HG03457 (cell line): ENCODE data around the gene TSC22D1.

ENCODE experiments used
- ATAC-seq: cut with Tn5 transposase; IDR thresholded peaks from one replicate; pipeline ENCODE4 v1.9.1; 2021; ENCODE audit warnings: moderate number of reproducible peaks; ENCODE audit not compliant: unreplicated experiment

TSC22D1 gene

DNA sequence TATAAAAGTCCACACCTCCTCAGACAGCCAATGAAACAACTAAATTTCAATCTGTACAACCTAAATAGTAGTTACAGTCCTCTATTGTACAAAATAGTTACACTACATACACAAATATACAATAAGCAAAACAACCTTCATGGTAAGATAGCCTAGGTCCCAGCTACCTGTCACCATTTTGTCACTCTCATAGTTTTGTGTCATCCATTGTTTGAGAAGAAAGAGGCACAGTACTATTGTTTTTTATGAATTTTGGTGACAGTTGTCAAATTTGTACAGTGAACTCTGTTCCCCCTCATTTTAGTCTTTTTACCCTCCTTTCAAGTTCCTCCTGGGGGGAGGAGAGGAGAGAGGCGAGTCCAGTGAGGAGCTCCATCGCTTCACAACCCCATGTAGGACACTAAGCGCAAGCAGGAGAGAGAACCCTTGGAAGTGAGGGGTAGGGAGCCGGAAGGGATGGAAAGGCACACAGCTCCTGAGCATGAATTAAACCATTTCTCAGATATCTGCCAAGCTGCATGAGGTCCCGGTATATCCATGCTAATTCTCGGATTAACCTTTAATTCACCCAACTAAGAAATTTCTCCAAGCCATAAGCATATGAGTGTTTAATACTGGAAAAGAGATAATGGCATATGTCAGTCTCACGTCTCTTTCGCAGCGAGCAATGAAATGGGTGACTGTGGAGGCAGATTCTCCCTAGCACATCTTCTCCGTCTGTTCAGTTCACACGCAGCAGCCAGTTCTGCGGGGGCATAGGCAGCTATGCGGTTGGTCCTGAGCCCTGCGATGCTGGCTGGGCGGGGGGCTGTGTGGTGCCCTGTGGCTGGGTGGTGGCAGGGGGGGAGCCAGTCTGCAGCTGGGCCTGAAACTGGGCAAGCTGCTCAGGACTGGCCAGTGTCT is 142.0 kb downstream of the TSC22D1 start:
- ATAC-seq, result no peak

DNA sequence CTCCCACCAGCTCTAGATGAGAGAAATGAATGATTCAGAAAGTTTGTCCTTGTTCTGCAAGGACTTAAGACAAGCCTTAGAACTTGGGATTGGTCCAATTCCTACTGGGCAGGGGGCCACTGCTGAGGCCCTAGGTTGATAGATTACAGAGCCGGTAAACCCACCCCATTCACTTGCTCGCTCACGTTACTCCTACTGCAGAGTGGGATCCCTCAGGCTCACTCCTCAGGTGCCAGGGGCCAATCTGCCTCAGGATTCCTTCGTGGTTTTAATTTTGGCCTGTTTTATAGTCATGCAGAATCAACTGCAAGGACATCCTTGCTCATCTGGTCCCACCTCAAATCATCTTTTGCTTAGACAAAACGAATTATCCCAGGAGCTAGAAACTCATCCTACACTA is 143.5 kb downstream of the TSC22D1 start:
- ATAC-seq, result no peak

DNA sequence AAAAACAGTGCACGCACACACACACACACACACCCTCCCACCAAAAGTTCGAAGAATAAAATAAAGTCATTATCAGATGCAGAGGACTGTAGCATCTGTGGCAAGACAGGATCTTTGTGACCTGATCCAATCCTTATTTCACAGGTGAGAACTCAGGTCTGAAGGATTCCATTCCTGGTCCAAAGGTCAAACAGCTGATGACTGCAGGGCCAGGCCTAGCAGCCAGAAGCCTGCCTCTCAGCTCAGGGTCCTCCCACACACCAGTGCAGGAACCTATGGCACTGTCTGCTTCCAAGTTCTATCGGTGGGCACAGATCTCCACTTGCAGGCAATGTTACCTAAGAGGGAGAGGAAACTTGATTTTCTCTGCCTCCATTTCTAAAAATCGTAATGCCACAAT is 145.0 kb downstream of the TSC22D1 start:
- ATAC-seq, result no peak

DNA sequence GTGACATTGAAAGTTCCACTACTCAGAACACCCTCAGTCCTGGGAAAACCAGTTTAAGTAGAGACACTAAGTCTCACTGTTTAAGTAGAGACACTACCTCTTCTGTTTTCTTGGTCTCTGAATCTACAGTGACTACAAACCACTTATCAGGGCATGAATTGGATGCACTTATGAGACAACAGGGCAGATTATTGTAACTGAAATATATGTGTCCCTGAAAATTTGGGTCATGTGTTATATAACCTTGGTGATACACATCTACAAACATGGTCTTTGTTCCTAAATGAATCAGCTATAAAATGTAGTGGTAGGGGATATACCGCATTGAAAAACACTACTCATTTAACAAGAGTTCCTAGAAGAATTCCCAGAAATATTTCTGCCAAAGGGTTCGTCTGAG is 146.8 kb downstream of the TSC22D1 start:
- no peak for ATAC-seq

DNA sequence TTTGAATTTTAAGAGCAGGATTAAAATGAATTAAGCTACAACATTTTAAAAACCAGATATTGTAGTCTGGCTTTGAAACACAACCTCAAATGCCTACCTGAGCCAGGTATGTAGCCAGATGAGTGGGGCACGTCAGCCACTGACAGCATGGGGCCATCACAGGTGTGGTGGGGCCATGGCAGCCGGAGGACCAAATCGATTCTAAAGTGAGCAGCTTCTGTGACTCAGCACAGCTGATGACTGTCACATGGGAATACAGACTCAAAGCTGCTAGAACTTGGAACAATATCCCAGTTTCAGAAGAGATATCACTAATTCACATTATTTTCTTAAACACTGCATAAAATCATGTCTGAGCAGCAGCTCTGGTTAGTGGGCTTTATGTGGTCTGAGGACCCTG is 149.7 kb downstream of the TSC22D1 start:
- ATAC-seq, result no peak

DNA sequence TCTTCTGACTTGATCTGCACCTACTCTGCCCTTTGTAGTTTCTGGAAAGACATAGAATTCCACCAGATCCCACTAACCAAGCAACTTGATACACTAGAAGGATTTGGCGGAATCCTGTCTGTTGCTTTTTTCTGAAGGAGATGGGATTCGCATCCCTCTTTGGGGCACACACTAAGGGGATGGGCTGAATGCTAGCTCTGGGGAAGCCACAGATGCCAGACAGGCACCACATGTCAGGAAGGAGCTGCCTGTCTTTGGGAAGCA is 150.4 kb downstream of the TSC22D1 start:
- ATAC-seq, result no peak

DNA sequence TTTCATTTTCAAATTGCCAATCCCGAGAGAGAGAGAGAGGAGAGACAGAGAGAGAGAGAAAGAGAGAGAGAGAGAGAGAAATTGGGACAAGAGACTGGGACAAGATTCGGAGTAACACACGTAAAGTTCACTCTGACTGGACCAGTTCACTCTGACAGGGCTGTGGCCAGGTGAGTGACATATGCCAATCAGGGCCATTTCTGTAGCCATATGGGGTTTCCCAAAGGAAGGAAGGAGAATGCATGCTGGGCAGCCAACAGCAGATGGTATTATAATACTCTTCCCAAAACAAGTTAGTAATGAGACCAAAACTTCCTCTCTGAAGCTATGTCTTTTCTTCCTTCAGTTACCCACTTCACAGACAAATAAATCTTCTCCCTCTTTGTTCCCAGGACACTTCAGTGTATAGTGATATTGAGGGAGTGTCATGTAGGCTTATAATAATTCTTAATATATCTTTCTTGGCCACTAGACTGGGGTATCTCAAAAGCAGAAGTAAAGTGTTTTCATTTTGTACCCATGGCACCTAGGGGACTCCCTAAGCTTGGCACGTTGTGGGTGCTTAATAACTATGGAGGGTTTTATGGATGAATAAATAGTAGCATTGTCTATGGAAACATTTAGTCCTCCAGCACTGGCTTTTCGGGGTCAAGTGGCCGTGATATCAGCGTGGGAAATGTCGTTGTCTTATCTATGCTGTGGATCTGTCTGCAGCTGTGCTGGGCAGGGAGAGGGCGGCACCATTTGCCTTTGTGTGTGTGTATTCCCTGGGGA is 150.9 kb downstream of the TSC22D1 start:
- no peak for ATAC-seq

DNA sequence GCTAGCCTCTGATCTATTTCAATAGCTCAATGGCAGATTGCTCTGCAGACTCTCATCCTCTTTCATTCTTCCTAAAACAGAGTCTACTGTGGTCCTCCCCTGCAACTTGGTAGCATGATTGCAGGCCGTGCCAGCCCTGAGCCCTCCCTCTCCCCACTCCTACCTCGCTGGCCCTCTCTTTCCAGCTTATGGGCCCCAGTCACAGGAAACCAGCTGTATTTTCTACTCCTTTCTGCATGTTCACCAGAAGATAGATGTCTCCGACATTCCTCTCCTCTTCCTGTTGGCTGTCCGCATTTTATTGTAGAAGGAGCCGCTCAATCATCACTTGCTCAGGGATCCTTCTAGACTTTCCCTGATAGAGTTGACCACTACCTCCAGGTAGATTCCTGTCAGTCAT is 152.3 kb downstream of the TSC22D1 start:
- no peak for ATAC-seq

DNA sequence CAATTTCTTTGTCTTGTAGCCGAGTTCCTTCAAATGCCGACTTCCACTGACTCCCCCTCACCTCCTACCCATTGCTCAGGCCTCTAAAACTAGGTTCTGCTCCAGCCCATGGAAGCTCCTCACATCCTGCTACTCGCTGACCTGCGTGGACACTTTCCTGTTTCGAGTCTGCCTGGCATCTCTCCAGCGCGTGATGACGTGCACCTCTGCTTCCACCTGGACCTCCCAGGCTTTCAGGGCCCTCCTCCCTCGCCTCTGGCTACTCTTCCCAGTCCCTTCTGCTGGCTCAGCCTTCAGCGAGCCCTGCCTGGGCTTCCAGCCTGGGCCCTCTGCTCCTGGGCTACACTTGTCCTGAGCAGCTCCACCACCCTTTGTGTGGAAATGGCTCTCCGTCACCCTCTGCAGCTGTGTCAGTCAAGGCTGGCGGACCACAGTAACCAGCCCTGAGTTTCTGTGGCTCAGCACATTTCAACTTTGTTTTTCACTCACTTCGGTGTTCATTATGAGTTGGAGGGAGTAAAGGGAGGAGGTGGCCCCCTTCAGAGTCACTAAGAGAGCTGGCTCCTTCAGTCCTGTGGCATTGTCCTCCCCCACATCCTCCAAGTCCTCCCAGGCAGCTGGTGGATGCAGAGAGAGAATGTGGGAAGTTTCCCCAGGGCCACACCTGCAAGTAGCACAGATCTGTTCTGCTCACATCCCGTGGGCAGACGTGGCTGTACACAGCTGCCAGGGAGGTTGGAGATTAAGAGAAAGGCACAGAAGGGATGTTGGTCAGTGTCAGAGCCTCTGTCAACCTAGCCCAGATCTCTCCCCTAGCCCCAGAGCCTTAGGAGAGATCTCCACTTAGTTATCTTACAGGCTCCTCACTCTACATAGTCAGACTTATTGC is 153.1 kb downstream of the TSC22D1 start:
- no peak for ATAC-seq

DNA sequence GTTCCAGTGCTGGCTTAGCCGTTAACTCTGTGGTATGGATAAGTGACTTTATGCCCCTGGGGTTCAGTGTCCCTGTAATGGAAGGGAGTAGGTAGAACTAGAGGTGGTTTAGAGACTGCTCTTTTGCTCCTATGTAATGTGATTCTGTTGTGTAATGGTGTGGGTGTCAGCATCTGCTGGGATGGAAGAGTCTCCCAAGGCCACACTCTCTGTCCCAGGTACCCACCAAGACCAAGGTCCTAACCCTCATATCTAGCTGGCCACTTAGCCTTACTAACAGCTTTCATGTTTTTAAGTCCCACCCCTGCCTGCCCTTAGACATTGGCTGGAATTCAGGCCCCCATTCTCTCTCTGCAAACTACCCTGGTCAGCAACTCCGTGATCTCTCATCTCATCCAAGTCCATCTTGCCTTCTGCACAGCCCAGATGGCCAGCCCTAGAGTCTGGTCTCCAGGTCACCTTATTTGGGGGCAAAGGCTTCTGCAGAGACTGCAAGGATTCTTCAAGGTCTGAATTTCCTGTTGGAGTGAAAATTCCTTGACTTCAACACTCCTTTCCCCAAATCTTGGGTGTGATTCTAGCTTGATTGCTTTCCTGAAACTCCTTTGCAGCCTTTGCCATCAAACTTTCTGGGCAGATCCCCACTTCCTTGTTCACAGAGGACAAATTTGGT is 154.1 kb downstream of the TSC22D1 start:
- no peak for ATAC-seq

DNA sequence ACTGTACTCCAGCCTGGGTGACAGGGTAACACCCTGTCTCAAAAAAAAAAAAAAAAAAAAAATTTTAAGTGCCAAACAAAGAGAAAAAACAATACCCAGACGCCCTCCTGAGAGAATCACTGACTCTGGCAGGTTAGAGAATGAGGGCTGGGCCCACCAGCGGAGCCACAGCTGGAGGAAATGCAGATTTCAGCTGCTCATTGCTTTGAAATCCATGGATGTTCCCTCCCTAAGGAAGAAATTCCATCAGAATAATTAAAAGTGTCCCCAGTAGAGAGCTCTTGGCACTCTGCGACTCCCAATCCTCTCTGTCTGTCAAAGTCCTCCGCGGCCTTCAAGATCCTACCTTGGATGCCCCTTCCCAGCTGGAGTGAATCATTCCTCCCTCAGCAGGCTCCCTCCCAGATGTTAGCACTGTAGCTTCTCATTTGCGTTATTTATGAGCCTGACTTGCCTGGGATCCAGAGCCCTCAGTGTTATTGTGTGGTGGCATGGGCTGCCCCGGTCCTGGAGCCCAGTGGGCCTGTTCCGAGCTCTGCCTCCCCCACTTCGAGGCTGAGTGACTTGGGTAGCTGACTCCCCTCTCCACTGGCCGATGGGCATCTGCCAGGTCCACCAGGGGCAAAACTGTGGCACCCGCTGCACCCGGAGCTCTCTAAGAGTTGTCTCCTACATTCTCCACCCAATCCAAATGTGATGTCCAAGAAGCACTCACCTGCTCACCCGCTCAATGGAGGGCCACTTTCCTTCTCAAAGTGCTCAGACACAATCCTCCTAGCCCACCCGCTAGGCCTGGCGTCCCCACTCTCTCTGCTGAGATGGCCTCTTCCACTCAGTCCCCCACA is 155.5 kb downstream of the TSC22D1 start:
- ATAC-seq, result no peak

DNA sequence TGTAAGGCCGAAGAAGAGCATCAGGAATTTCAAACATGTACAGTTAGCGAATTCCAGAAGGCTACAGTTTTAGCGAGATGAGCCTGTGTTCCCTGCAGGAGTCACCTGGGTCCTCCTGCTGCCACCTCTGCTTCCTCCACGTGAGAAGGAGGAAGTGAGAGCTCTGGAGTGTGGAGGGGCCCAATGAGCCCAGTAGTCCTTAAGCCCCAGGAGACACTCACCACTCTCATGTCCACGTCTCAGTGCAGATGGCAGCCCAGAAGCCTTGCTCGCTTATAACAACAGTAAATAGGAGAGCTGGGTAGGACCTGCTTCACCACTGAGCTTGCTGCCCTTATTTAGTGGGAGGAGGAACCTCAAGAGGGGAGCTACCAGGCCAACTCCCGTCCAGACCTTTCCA is 158.3 kb downstream of the TSC22D1 start:
- no peak for ATAC-seq

DNA sequence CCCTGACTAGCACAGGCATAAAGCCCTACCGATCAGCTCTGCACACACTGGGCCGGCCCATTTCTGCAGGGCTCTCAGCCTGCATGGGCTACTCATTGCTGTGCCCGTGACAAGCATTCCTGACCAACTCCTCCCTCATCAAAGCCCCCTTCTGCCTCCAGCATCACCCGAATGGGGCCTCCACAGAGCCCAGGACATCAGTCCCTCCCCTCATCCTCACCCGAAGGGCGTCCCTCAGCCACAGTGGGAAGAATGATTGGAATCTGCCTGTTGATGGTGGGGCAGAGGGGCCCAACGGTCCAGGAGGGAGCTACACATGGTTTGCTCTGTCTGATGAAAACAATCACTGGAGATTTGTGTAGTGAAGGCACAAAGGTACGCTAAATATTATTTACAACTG is 158.7 kb downstream of the TSC22D1 start:
- ATAC-seq, result no peak

DNA sequence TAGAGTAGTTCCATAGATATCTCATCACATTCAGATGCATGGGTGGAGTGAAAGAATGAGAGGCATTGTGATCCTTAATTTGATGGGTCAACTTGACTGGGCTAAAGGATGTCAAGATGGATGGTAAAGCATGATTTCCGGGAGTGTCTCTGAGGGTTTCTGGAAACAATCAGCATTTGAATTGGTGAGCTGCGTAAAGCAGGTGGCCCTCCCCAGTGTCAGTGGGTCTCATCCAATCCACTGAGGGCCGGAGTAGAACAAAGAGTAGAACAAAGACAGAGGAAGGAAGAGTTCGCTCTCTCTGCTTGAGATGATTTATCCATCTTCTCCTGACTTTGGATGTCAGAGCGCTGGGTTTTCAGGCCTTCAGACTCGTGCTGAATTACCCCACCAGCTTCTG is 159.4 kb downstream of the TSC22D1 start:
- ATAC-seq, result no peak

DNA sequence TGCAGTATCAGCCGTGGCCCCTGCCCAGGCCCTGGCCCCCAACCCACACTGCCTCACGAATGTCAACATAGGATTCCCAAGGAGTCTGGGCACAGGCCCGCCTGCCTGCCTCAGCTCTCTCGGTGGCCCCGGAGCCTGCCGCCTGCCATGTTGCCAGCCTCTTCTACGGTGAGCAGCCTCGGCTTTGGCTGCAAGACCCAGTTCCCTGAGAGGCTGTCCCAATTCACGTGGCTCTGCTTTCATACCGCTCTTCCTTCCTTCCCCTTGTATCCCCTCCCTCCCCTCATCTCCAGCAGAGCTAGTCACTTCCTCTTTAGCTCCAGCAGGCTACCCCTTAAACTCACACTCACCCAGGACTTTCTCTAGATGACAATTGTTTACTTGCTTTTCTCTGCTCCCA is 159.8 kb downstream of the TSC22D1 start:
- no peak for ATAC-seq

DNA sequence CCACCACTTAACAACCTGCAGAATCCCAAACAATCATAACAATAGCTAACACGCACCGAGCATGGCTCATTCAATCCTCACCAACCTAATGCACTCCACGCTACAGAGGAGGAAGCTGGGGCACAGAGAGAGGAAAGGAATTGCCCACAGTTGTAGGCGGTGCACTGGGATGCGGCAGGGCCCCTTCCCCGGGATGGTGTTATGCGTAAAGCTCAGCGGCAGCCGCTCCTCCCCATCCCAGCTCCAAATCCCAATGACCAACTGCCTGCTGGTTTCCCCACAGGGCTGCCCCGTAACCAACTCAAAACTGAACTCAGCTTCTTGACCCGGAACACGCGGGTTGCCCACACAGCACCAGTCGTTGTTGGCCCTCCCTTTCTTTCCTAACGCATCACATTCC is 160.3 kb downstream of the TSC22D1 start:
- ATAC-seq, result no peak

DNA sequence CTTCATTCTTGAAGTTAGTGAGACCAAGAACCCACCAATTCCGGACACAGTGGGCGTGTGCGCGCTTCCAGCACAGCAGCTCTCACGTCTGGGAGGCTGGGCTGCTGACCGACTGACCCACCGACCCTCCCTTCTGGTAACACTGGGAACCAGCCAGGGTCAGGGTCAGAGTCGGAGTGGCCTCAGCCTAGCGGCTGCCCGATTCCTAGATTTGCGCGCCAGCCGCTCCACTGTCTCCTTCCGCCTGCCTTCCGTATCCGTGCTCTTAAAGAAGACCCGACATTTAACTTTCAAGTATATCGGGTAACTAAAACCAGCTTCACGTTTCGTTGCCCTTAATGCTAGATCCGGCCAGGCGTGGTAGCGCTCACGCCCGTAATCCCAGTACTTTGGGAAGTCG is 161.4 kb downstream of the TSC22D1 start:
- no peak for ATAC-seq

DNA sequence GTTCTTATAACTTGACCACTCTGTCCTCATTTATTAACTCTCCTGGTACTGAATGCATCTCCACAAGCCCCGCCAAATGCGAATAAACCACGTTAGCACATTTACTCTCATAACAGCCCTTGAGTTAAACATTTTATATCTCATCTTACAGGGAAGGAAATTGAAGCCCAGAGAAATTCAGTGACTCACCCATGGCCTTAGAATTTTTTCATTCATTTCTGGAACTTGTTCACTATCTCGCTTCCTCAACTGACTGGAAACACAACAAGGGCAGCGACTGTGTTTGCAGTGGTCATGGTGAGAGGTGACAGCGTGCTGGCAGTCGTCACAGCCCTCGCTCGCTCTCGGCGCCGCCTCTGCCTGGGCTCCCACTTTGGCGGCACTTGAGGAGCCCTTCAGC is 163.0 kb downstream of the TSC22D1 start:
- no peak for ATAC-seq

DNA sequence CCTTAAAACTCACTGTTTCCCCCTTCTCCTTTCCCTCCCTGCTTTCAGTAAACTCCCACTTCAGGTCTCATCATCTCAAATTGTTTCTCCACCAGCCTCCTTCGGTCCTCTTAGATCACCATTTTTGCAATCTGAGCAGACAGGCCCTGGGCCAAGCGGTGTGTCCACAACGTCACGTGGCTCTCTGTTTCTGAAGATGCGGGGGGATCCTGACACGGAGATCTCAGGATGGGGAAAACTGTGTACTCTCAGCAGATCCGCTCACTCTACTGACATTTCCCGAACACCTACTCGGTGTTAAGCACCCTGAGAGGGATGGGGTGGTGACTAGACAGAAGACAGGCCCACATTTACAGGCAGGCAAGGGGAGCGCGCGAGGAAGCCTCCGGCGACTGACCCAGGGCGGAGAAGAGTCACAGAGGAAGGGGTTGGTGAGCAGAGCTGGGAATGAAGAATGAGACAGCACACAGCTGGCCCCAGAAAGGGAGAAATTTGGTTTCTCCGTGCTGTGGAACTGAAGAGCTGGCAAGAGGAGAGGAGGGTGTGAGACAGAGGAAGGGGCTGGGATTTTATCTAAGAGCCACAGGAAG is 163.7 kb downstream of the TSC22D1 start:
- ATAC-seq, result no peak

DNA sequence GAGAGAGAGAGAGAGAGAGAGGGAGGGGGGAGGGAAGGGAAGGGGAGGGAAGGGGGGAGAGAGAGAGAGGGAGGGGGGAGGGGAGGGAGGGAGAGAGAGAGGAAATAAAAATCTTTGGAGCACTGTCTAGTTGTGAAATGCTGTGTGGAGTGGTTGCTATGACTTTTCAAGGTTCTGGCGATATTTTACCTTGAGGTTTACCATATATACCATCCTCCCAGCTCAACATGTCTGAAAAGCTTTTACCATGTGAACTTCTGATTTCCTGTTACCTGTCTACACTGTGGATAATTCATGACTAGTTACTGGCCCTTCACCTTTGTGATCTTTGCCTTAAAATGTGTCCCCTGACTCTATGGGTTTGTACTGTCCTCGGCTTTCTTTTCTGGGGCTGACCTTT is 164.3 kb downstream of the TSC22D1 start:
- no peak for ATAC-seq
